K562 (cell line): ENCODE results near the gene NYNRIN. TPM values are rescaled to one million over a fixed set of nuclear protein-coding genes. Genes with fewer than 3 reads are reported as not detected.

Source experiments
- DDX20 ChIP-seq: fragments of 450-650 bp; IDR thresholded peaks from 2 replicates; pipeline ENCODE4 v1.6.1; 2016; ENCODE audit warnings: missing genetic modification characterization, low read depth, mild to moderate bottlenecking, missing compliant biosample characterization, moderate library complexity
- DPF2 ChIP-seq: fragments of 450-650 bp; IDR thresholded peaks from 2 replicates; pipeline ENCODE4 v1.6.1; 2016
- E2F6 ChIP-seq, 2 experiments: IDR thresholded peaks; 2 replicates each; pipeline ENCODE4 v1.6.1; 2011; ENCODE audit warnings: borderline replicate concordance in 1 of 2, control low read depth in 1 of 2, low read depth in 1 of 2, low read length in 1 of 2, mild to moderate bottlenecking in 1 of 2, mixed read lengths in 1 of 2, moderate library complexity in 1 of 2; ENCODE audit not compliant: insufficient read depth in 1 of 2, insufficient read length in 1 of 2, poor library complexity in 1 of 2, severe bottlenecking in 1 of 2; ENCODE audit errors: extremely low read depth in 1 of 2
- HNRNPUL1 ChIP-seq: fragments of 200-400 bp; formaldehyde crosslinking; IDR thresholded peaks from 2 replicates; pipeline ENCODE4 v1.6.1; 2017; ENCODE audit warnings: low read length
- LEF1 ChIP-seq: fragments of 450-650 bp; IDR thresholded peaks from 2 replicates; pipeline ENCODE4 v1.6.1; 2016; ENCODE audit warnings: mild to moderate bottlenecking
- NR1H2 ChIP-seq: sonication (generic); formaldehyde crosslinking; IDR thresholded peaks from 2 replicates; pipeline ENCODE4 v1.4.0; 2020; ENCODE audit warnings: mild to moderate bottlenecking, missing genetic modification reagents
- POLR3A ChIP-seq: IDR thresholded peaks from 2 replicates; pipeline ENCODE4 v1.6.1; 2011; ENCODE audit warnings: borderline replicate concordance, mild to moderate bottlenecking, moderate library complexity; ENCODE audit not compliant: insufficient read length, insufficient read depth; ENCODE audit errors: extremely low read depth
- RAD21 ChIP-seq, 2 experiments: fragments of 250-450 bp in 1 of 2; fragments of 450-650 bp in 1 of 2; sonication (Bioruptor Pico) in 1 of 2; formaldehyde crosslinking in 1 of 2; IDR thresholded peaks in 1 of 2; conservative IDR thresholded peaks in 1 of 2; 2 replicates each; pipeline versions ENCODE4 v1.4.0 to v1.8.0; 2020 to 2022; ENCODE audit warnings: mild to moderate bottlenecking in 2 of 2, moderate library complexity in 1 of 2
- SNIP1 ChIP-seq: fragments of 450-650 bp; IDR thresholded peaks from 2 replicates; pipeline ENCODE4 v1.7.1; 2017; ENCODE audit warnings: low read depth, mild to moderate bottlenecking
- TOE1 ChIP-seq, 2 experiments: fragments of 450-650 bp in 1 of 2; sonication (generic) in 1 of 2; formaldehyde crosslinking in 1 of 2; IDR thresholded peaks; 2 replicates each; pipeline versions ENCODE4 v1.7.1 to v1.8.0; 2016 to 2022; ENCODE audit warnings: borderline replicate concordance in 2 of 2, mild to moderate bottlenecking in 2 of 2, antibody characterized with exemption in 1 of 2, inconsistent platforms in 1 of 2, low read depth in 1 of 2, missing genetic modification reagents in 1 of 2, moderate library complexity in 1 of 2
- USF2 ChIP-seq: sonication (generic); formaldehyde crosslinking; IDR thresholded peaks from 2 replicates; pipeline ENCODE4 v1.5.0; 2020; ENCODE audit warnings: missing genetic modification reagents
- ZC3H11A ChIP-seq: IDR thresholded peaks from 2 replicates; pipeline ENCODE4 v1.6.1; 2012; ENCODE audit warnings: low read depth, low read length, improper control_type of control experiment
- ZNF263 ChIP-seq: sonication (generic); formaldehyde crosslinking; IDR thresholded peaks from 2 replicates; pipeline ENCODE4 v1.8.0; 2022; ENCODE audit warnings: mild to moderate bottlenecking, missing genetic modification reagents, borderline replicate concordance
- ZNF592 ChIP-seq: fragments of 450-650 bp; IDR thresholded peaks from 2 replicates; pipeline ENCODE4 v1.6.1; 2017; ENCODE audit warnings: antibody characterized with exemption, mild to moderate bottlenecking
- ZNF609 ChIP-seq: sonication (generic); formaldehyde crosslinking; IDR thresholded peaks from 2 replicates; pipeline ENCODE4 v1.8.1; 2023; ENCODE audit warnings: missing genetic modification reagents, mild to moderate bottlenecking, borderline replicate concordance
- polyA plus RNA-seq, 8 experiments: library from polyadenylated mRNA; depleted of rRNA in 4 of 8; stranded (reverse) in 5 of 8; unstranded in 3 of 8; fragments of >200 nt; fragmentation: Nextera tagmentation in 2 of 8; fragmentation: Illumina TruSeq in 1 of 8; extraction: Ambion mirVana in 2 of 8; extraction: Trizol in 1 of 8; gene quantifications; 2 replicates each; pipeline versions ENCODE4 v1.2.1 to v1.2.3, GENCODE V29; 2011 to 2014; ENCODE audit warnings: inconsistent platforms in 1 of 8, missing spikeins in 1 of 8
- total RNA-seq, 7 experiments: library from RNA; depleted of rRNA in 6 of 7; stranded (reverse); fragments of >200 nt in 6 of 7; fragmentation: Illumina TruSeq in 2 of 7; extraction: Trizol in 2 of 7; gene quantifications; 2 replicates each; pipeline versions ENCODE4 v1.2.1 to v1.2.3, GENCODE V29; 2011 to 2021; ENCODE audit warnings: low replicate concordance in 1 of 7

NYNRIN gene
- total and polyA plus RNA-seq, 9 of the 15 experiments (the other 6 are each of a cell fraction or from before 2014, with no cell fraction given), result 0.04 to 1.2 (median 0.28) TPM

GRCh38 chr14:24377657-24378056, 21.1 kb upstream of the NYNRIN start (continued):
- TF ChIP-seq HNRNPUL1 (no peak), TOE1 (IDR thresholded peaks at IDR 0.05; ENCODE audit: borderline replicate concordance) (no peak), TOE1 (CRISPR knock-in tag; IDR thresholded peaks at IDR 0.05; ENCODE audit: borderline replicate concordance, low read depth) (no peak), POLR3A (no peak), NR1H2 (CRISPR knock-in tag) (no peak), ZNF592 (no peak), RAD21 (CRISPR knock-in tag; conservative IDR thresholded peaks at IDR 0.05 in 1 of 2, IDR thresholded peaks at IDR 0.05 in 1 of 2) (no peak), USF2 (CRISPR knock-in tag) (peak; percentile 23; the same call in 1 of the 2 replicates), DDX20 (tag) (no peak), ZNF609 (CRISPR knock-in tag) (no peak), SNIP1 (no peak), DPF2 (peak; percentile 17; the same call in 1 of the 2 replicates), E2F6 (IDR thresholded peaks at IDR 0.05; ENCODE audit: borderline replicate concordance in 1 of 2, extremely low read depth in 1 of 2, insufficient read depth in 1 of 2, insufficient read length in 1 of 2, low read depth in 1 of 2, low read length in 1 of 2, poor library complexity in 1 of 2, severe bottlenecking in 1 of 2) (peak in 1 of 2 experiments; percentile 7), LEF1 (peak; percentile 37; the same call in 1 of the 2 replicates), ZC3H11A (no peak), ZNF263 (peak; percentile 78)
